B cell (primary cell): ENCODE data around the gene B4GALNT1. TPM values are rescaled to one million over a fixed set of nuclear protein-coding genes. Genes with fewer than 3 reads are reported as not detected.
"Not testable (repeated sequence)": the region's sequence is repeated elsewhere in the genome, so short reads cannot be mapped to it uniquely, and the experiment has no call there.

Source experiments
- ATAC-seq: fragments of 200-7000 bp; cut with Tn5 transposase; one replicate; pipeline ENCODE4 v1.10.0; 2021; ENCODE audit warnings: low read depth, mild to moderate bottlenecking, moderate number of reproducible peaks, moderate library complexity
- CTCF ChIA-PET: fragments of 350-600 bp; sonication (Branson Sonifier 250); formaldehyde crosslinking; loops from one replicate; lab custom pipeline; 2021; ENCODE audit warnings: antibody characterized with exemption, inconsistent platforms; lab: Charles Lee
- POLR2A ChIA-PET: fragments of 350-600 bp; sonication (Branson Sonifier 250); formaldehyde crosslinking; loops from one replicate; lab custom pipeline; 2021; ENCODE audit warnings: antibody characterized with exemption; lab: Charles Lee
- DNase-seq: peaks from one replicate; pipeline ENCODE4 v3.0.0; 2013
- H2AFZ ChIP-seq: 2 replicates; pipeline ENCODE4 v1.6.1; 2012; ENCODE audit warnings: mild to moderate bottlenecking, low read depth, low read length; ENCODE audit not compliant: insufficient read depth, poor library complexity, severe bottlenecking
- H3K27ac ChIP-seq, 2 donors: 1 replicate in 1 of 2; 2 replicates in 1 of 2; pipeline ENCODE4 v1.5.1; 2012 to 2013; ENCODE audit warnings: low read length in 2 of 2, mild to moderate bottlenecking in 2 of 2, moderate library complexity in 1 of 2
- H3K27me3 ChIP-seq, 4 experiments: fragments of 200-600 bp in 1 of 4; sonication (generic) in 1 of 4; replicated peaks in 1 of 4; 1 replicate in 2 of 4; 2 replicates in 2 of 4; pipeline versions ENCODE4 v1.6.1 to v1.7.0; 2013 to 2016; ENCODE audit warnings: low read length in 3 of 4, mild to moderate bottlenecking in 2 of 4, mixed read lengths in 1 of 4, moderate library complexity in 1 of 4; ENCODE audit not compliant: insufficient read depth in 4 of 4, control insufficient read depth in 3 of 4; ENCODE audit errors: control extremely low read depth in 1 of 4
- H3K36me3 ChIP-seq, 2 experiments: replicated peaks in 1 of 2; 1 replicate in 1 of 2; 2 replicates in 1 of 2; pipeline versions ENCODE4 v1.6.1 to v1.7.1; 2013; ENCODE audit warnings: low read length in 1 of 2; ENCODE audit not compliant: insufficient read depth in 2 of 2, control insufficient read depth in 1 of 2; ENCODE audit errors: control extremely low read depth in 1 of 2, extremely low read depth in 1 of 2
- H3K4me1 ChIP-seq, 2 donors: fragments of 200-600 bp in 1 of 2; sonication (generic) in 1 of 2; 1 replicate in 1 of 2; 2 replicates in 1 of 2; pipeline versions ENCODE4 v1.5.1 to v1.6.1; 2013 to 2017; ENCODE audit warnings: low read length in 2 of 2; ENCODE audit not compliant: control insufficient read depth in 2 of 2, insufficient read depth in 2 of 2
- H3K4me2 ChIP-seq: replicated peaks from 2 replicates; pipeline ENCODE3; 2012; ENCODE audit warnings: mild to moderate bottlenecking, low read depth, low read length; ENCODE audit not compliant: poor library complexity, severe bottlenecking
- H3K4me3 ChIP-seq, 5 experiments: fragments of 200-600 bp in 1 of 5; sonication (generic) in 1 of 5; 1 replicate in 3 of 5; 2 replicates in 2 of 5; pipeline versions ENCODE4 v1.5.1 to v1.7.0; 2011 to 2016; ENCODE audit warnings: low read length in 4 of 5, mild to moderate bottlenecking in 4 of 5, low read depth in 2 of 5, control low read depth in 1 of 5, moderate library complexity in 1 of 5; ENCODE audit not compliant: insufficient read depth in 1 of 5; ENCODE audit errors: control extremely low read depth in 1 of 5, extremely low read depth in 1 of 5
- H3K79me2 ChIP-seq: fragments of 200-600 bp; sonication (generic); one replicate; pipeline ENCODE4 v1.6.0; 2016; ENCODE audit warnings: low read length; ENCODE audit not compliant: control insufficient read depth, insufficient read depth
- H3K9ac ChIP-seq: fragments of 200-600 bp; sonication (generic); 2 replicates; pipeline ENCODE4 v1.6.1; 2017; ENCODE audit warnings: mild to moderate bottlenecking, low read length, moderate library complexity
- H3K9me3 ChIP-seq, 3 donors: one replicate each; pipeline versions ENCODE4 v1.6.1 to v1.7.1; 2013; ENCODE audit warnings: low read length in 2 of 3; ENCODE audit not compliant: control insufficient read depth in 2 of 3, insufficient read depth in 1 of 3; ENCODE audit errors: control extremely low read depth in 1 of 3
- H4K20me1 ChIP-seq: 2 replicates; pipeline ENCODE4 v1.6.0; 2012; ENCODE audit warnings: mild to moderate bottlenecking, low read length; ENCODE audit not compliant: insufficient read depth, control insufficient read depth, poor library complexity, severe bottlenecking
- H3K27ac Mint-ChIP-seq: one replicate; pipeline ENCODE4 v1.8.0; 2021; ENCODE audit warnings: mixed read lengths
- H3K27me3 Mint-ChIP-seq: one replicate; pipeline ENCODE4 v1.8.0; 2021; ENCODE audit warnings: mixed read lengths
- H3K4me1 Mint-ChIP-seq: one replicate; pipeline ENCODE4 v1.8.0; 2021; ENCODE audit warnings: mixed read lengths
- H3K4me3 Mint-ChIP-seq: one replicate; pipeline ENCODE4 v1.8.0; 2021; ENCODE audit warnings: mixed read lengths
- H3K9me3 Mint-ChIP-seq: one replicate; pipeline ENCODE4 v1.8.0; 2022; ENCODE audit warnings: mixed read lengths; ENCODE audit not compliant: insufficient read depth
- EZH2 ChIP-seq: IDR thresholded peaks from 2 replicates; pipeline ENCODE4 v1.6.1; 2012; ENCODE audit warnings: borderline replicate concordance, low read depth, mild to moderate bottlenecking, moderate library complexity, low read length; ENCODE audit not compliant: insufficient read depth, poor library complexity, severe bottlenecking
- WGBS: methylation state at CpG from one replicate; pipeline ENCODE4 v1.1.5; 2013; ENCODE audit warnings: missing lambda C conversion rate; ENCODE audit not compliant: insufficient coverage; 5-methylcytosine and 5-hydroxymethylcytosine counted together
- intact Hi-C: fragments of 100-400 bp; cut with micrococcal nuclease; formaldehyde crosslinking; loops from one replicate; pipeline ENCODE4 v1.10.0; 2022
- polyA plus RNA-seq: library from polyadenylated mRNA; depleted of rRNA; stranded (reverse); fragments of >200 nt; gene quantifications from 2 replicates; pipeline ENCODE4 v1.2.3, GENCODE V29; 2012
- total RNA-seq, 2 donors: library from RNA; stranded (reverse); fragments of 120-200 nt in 1 of 2; gene quantifications; 1 replicate in 1 of 2; 2 replicates in 1 of 2; pipeline versions ENCODE4 v1.2.3 to v1.2.4, GENCODE V29; 2013 to 2022
- TF ChIP-seq, protein P1 (sequence below): fragments of 200-600 bp; IDR thresholded peaks from one replicate; pipeline ENCODE4 v1.8.0; 2022; ENCODE audit warnings: antibody characterized with exemption, mild to moderate bottlenecking

Gene B4GALNT1
- total and polyA plus RNA-seq, 2 donors (not counting 1 experiment from before 2014, with no cell fraction given): 0.04 to 0.22 TPM

DNA sequence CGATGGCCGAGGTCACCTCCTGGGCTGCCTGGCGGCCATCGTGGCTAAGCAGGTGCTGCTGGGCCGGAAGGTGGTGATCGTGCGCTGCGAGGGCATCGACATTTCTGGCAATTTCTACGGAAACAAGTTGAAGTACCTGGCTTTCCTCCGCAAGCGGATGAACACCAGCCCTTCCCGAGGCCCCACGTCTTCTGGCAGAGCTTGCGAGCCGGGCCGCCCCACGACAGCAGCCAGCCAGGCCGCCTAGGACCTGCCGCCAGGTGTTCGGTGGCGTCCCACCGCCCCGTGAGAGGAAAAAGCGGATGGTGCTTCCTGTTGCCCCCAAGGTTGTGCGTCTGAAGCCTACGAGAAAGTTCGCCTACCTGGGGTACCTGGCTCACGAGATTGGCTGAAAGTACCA lies 41.7 kb upstream of the B4GALNT1 start:
- TF ChIP-seq, protein P1, sequence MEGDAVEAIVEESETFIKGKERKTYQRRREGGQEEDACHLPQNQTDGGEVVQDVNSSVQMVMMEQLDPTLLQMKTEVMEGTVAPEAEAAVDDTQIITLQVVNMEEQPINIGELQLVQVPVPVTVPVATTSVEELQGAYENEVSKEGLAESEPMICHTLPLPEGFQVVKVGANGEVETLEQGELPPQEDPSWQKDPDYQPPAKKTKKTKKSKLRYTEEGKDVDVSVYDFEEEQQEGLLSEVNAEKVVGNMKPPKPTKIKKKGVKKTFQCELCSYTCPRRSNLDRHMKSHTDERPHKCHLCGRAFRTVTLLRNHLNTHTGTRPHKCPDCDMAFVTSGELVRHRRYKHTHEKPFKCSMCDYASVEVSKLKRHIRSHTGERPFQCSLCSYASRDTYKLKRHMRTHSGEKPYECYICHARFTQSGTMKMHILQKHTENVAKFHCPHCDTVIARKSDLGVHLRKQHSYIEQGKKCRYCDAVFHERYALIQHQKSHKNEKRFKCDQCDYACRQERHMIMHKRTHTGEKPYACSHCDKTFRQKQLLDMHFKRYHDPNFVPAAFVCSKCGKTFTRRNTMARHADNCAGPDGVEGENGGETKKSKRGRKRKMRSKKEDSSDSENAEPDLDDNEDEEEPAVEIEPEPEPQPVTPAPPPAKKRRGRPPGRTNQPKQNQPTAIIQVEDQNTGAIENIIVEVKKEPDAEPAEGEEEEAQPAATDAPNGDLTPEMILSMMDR: no peak
- no peak for TF ChIP-seq EZH2
- H3K36me3 ChIP-seq: no peaks in the 10 kb centered on the region
- H3K4me2 ChIP-seq: no peak overlapping the region
- peaks cover 18% of the 10 kb centered on the region for H3K27me3 Mint-ChIP-seq
- ChIA-PET POLR2A (no interaction called here), CTCF (no interaction called here)
- no peaks in the 10 kb centered on the region for H3K4me1 Mint-ChIP-seq
- H3K27ac ChIP-seq: no peak overlapping the region
- H3K9me3 Mint-ChIP-seq: no peaks in the 10 kb centered on the region
- WGBS: 92% methylated on average over 29 of the region's 29 CpGs
- intact Hi-C loops: no loop called here
- no peak for DNase-seq
- no peaks in the 10 kb centered on the region for H3K4me1 ChIP-seq
- H3K4me3 Mint-ChIP-seq: no peak overlapping the region
- no peak overlapping the region for H3K27ac Mint-ChIP-seq
- peaks cover 0 to 4% (median 1%) of the 10 kb centered on the region in 4 experiments for H3K27me3 ChIP-seq
- no peaks in the 10 kb centered on the region for H3K9me3 ChIP-seq
- H3K79me2 ChIP-seq: no peaks in the 10 kb centered on the region
- H4K20me1 ChIP-seq: no peaks in the 10 kb centered on the region
- no peak overlapping the region for H2AFZ ChIP-seq
- no peak overlapping the region for H3K4me3 ChIP-seq
- no peak overlapping the region for H3K9ac ChIP-seq
- ATAC-seq: no peak

DNA sequence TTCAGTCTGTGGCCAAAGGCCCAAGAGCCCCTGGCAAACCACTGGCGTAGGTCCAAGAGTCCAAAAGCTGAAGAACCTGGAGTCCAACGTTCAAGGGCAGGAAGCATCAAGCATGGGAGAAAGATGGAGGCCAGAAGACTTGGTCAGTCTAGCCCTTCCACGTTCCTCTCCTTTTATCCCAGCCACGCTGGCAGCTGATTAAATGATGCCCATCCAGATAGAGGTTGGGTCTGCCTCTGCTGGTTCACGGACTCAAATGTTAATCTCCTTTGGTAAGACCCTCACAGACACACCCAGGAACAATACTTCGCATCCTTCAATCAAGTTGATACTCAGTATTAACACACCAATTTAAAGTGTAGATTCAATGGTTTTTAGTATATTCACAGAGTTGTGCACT lies 39.8 kb upstream of the B4GALNT1 start:
- H3K4me1 Mint-ChIP-seq: no peaks in the 10 kb centered on the region
- H4K20me1 ChIP-seq: no peaks in the 10 kb centered on the region
- no peak overlapping the region for H3K9ac ChIP-seq
- H3K4me1 ChIP-seq: no peaks in the 10 kb centered on the region
- intact Hi-C loops: no loop called here
- H3K27me3 ChIP-seq: peaks cover 0 to 4% (median 1%) of the 10 kb centered on the region in 4 experiments
- POLR2A ChIA-PET: interaction anchor here (0.6 kb wide), 1 partner anchor 64 kb away, joined by 3 read pairs; no protein-coding TSS in a partner anchor
- H3K4me2 ChIP-seq: no peak overlapping the region
- no peak overlapping the region for H3K27ac ChIP-seq
- no peak for DNase-seq
- peaks cover 21% of the 10 kb centered on the region for H3K27me3 Mint-ChIP-seq
- H3K9me3 ChIP-seq: no peaks in the 10 kb centered on the region
- no peaks in the 10 kb centered on the region for H3K79me2 ChIP-seq
- ATAC-seq: no peak
- TF ChIP-seq, protein P1: no peak
- no peak for TF ChIP-seq EZH2
- WGBS: 86% methylated on average over 4 of the region's 6 CpGs
- H3K36me3 ChIP-seq: no peaks in the 10 kb centered on the region
- no peak overlapping the region for H2AFZ ChIP-seq
- CTCF ChIA-PET: no interaction called here
- no peak overlapping the region for H3K4me3 Mint-ChIP-seq
- H3K27ac Mint-ChIP-seq: no peak overlapping the region
- H3K4me3 ChIP-seq: no peak overlapping the region
- H3K9me3 Mint-ChIP-seq: no peaks in the 10 kb centered on the region

DNA sequence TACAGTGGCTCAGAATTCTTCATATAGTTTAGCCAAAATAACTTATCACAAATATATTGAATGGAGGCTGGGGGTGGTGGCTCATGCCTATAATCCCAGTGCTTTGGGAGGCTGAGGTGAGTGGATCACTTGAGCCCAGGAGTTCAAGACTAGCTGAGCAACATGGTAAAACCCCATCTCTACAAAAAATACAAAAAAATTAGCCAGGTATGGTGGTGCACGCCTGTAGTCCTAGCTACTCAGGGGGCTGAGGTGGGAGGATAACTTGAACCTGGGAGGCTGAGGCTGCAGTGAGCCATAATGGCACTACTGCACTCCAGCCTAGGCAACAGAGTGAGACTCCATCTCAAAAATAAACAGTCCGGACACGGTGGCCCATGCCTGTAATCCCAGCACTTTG lies 38.8 kb upstream of the B4GALNT1 start:
- CTCF ChIA-PET: interaction anchor here (0.9 kb wide), 1 partner anchor 20 kb away, joined by 4 read pairs; no protein-coding TSS in a partner anchor
- H3K9me3 Mint-ChIP-seq, H3K4me3 ChIP-seq, H3K4me1 ChIP-seq, H3K79me2 ChIP-seq, H3K4me3 Mint-ChIP-seq, H3K4me2 ChIP-seq, H3K27ac Mint-ChIP-seq, H4K20me1 ChIP-seq, DNase-seq, H3K9me3 ChIP-seq, intact Hi-C loops, H3K9ac ChIP-seq, H3K36me3 ChIP-seq, H3K27ac ChIP-seq, H3K4me1 Mint-ChIP-seq, H2AFZ ChIP-seq, H3K27me3 ChIP-seq, ATAC-seq: not testable (repeated sequence)
- 100% methylated on average over 3 of the region's 3 CpGs for WGBS
- POLR2A ChIA-PET: interaction anchor here (0.6 kb wide), 1 partner anchor 65 kb away, joined by 3 read pairs; no protein-coding TSS in a partner anchor
- H3K27me3 Mint-ChIP-seq: peaks cover 17% of the 10 kb centered on the region
